Mesothelial cell of epicardium (in vitro differentiated cells): ENCODE measurements around the gene EIF4E. TPM values are rescaled to one million over a fixed set of nuclear protein-coding genes. Genes with fewer than 3 reads are reported as not detected.
A peak's percentile ranks its signal among the peaks of the same experiment; 100 is the strongest.

Experiments used
- DNase-seq, 2 experiments: peaks; one replicate each; pipeline ENCODE4 v3.0.0; 2021; ENCODE audit warnings: low spot score in 2 of 2; ENCODE audit not compliant: unreplicated experiment in 2 of 2
- H3K27ac Mint-ChIP-seq: 2 replicates; pipeline ENCODE4 v1.8.0; 2021; ENCODE audit warnings: mixed read lengths
- H3K27me3 Mint-ChIP-seq: 2 replicates; pipeline ENCODE4 v1.8.0; 2021; ENCODE audit warnings: low read depth, mixed read lengths
- H3K36me3 Mint-ChIP-seq: 2 replicates; pipeline ENCODE4 v1.8.0; 2021; ENCODE audit warnings: mixed read lengths
- H3K4me1 Mint-ChIP-seq: 2 replicates; pipeline ENCODE4 v1.8.0; 2021; ENCODE audit warnings: mixed read lengths
- H3K4me3 Mint-ChIP-seq: 2 replicates; pipeline ENCODE4 v1.8.0; 2021; ENCODE audit warnings: mild to moderate bottlenecking, moderate library complexity, mixed read lengths
- H3K9me3 Mint-ChIP-seq: 2 replicates; pipeline ENCODE4 v1.8.0; 2021; ENCODE audit warnings: mixed read lengths
- CTCF ChIP-seq: fragments of 200-600 bp; sonication (generic); IDR thresholded peaks from one replicate; pipeline ENCODE4 v1.5.0; 2021; ENCODE audit warnings: antibody characterized with exemption; ENCODE audit not compliant: unreplicated experiment
- total RNA-seq: library from RNA; stranded (reverse); gene quantifications from 3 replicates; pipeline ENCODE4 v1.2.1, GENCODE V29; 2021

Gene EIF4E, protein sequence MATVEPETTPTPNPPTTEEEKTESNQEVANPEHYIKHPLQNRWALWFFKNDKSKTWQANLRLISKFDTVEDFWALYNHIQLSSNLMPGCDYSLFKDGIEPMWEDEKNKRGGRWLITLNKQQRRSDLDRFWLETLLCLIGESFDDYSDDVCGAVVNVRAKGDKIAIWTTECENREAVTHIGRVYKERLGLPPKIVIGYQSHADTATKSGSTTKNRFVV
- total RNA-seq = 87.9 to 90.6 TPM (median 88.4 TPM) in 3 replicates

DNA sequence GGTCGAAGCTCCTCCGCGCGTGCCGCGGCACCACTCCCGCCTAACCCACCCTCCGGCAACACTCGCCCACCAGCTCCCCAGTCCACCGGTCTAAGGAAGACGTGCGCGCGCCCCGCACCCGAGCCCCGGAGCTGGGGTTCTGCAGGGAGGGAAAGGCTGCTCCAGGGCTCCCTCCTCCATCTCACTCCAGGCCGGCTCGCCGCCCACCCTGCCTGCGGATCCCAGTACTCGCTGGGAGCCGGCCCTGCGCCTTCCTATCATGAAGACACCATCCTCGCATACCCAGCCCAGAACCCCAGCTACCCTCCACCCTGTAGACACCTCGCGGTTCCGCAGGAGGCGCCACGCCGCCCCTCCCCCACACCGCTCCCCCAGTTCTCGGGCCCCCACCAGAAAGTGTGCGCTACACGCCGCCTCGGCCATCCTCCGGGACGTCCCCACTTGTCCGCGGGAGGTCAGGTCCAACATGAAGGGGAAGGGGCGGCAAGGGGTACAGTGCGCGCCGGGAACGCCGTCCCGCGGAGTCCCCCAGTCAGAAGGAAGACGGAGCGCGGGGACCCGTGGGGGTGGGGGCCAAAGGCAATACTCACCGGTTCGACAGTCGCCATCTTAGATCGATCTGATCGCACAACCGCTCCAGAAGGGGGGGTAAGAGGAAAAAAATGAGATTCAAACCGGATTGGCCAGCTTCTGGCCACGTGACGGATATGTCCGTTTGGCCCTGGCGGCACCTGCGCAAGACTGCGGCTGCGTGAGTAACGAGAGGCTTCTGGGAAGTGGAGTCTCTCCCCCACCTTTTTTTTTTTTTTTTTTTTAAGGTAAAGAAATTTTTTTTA is at the start of gene EIF4E:
Gene EIF4E, minus strand, starts transcription at position 629 of the 836 bp plus-strand sequence. Its CDS starts 21 bp downstream, at position 608.
- H3K9me3 Mint-ChIP-seq = peaks cover 8% of the 10 kb centered on the region
- H3K4me1 Mint-ChIP-seq = peaks cover 16% of the 10 kb centered on the region
- peak within 1 kb of the TSS; percentile 87 for H3K4me3 Mint-ChIP-seq
- no peaks in the 10 kb centered on the region for H3K27me3 Mint-ChIP-seq
- DNase-seq = peak; percentile 91 to 94
- H3K36me3 Mint-ChIP-seq = peaks cover 4% of the 10 kb centered on the region
- peak within 1 kb of the TSS; percentile 94 for H3K27ac Mint-ChIP-seq
- TF ChIP-seq CTCF = no peak

DNA sequence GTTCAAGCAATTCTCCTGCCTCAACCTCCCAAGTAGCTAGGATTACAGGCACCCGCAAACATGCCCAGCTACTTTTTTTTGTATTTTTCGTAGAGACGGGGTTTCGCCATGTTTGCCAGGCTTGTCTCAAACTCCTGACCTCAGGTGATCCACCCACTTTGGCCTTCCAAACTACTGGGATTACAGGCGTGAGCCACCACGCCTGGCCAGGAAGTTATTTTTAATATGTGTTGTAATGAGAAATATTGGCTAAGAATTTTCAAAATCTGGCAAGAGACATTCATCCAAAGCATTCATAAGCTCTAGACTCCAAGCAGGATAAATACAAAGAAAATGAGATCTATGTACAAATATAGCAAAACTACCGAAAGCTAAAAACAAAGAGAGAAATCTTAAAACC is 48.6 kb upstream of the EIF4E start:
- Mint-ChIP-seq H3K4me1 (no peaks in the 10 kb centered on the region), H3K9me3 (no peaks in the 10 kb centered on the region), H3K4me3 (no peak overlapping the region), H3K27ac (no peak overlapping the region), H3K36me3 (no peaks in the 10 kb centered on the region), H3K27me3 (no peaks in the 10 kb centered on the region)
- no peak for DNase-seq
- no peak for TF ChIP-seq CTCF

DNA sequence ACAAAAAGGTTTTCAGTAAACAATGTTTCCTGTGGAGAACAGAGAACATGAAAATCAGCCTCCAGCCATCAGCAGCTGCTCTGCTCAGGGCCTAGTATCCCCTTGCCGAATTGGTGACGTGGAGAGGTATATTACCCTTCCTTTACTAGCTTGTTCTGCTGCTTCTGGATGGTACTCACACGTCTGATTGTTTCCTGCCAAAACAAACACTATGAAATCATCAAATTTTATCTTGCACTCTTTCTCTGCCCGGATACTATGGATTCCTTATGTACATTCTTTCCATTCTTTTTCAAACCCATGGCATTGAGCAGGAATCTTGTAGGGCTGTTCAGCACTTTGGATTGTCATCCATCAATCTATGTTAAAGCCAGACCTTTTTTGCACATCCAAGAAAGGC is 47.8 kb upstream of the EIF4E start:
- Mint-ChIP-seq H3K27ac (peak overlapping the region; percentile 71), H3K9me3 (no peaks in the 10 kb centered on the region), H3K4me3 (no peak overlapping the region), H3K36me3 (no peaks in the 10 kb centered on the region), H3K27me3 (no peaks in the 10 kb centered on the region), H3K4me1 (no peaks in the 10 kb centered on the region)
- no peak for TF ChIP-seq CTCF
- no peak for DNase-seq

DNA sequence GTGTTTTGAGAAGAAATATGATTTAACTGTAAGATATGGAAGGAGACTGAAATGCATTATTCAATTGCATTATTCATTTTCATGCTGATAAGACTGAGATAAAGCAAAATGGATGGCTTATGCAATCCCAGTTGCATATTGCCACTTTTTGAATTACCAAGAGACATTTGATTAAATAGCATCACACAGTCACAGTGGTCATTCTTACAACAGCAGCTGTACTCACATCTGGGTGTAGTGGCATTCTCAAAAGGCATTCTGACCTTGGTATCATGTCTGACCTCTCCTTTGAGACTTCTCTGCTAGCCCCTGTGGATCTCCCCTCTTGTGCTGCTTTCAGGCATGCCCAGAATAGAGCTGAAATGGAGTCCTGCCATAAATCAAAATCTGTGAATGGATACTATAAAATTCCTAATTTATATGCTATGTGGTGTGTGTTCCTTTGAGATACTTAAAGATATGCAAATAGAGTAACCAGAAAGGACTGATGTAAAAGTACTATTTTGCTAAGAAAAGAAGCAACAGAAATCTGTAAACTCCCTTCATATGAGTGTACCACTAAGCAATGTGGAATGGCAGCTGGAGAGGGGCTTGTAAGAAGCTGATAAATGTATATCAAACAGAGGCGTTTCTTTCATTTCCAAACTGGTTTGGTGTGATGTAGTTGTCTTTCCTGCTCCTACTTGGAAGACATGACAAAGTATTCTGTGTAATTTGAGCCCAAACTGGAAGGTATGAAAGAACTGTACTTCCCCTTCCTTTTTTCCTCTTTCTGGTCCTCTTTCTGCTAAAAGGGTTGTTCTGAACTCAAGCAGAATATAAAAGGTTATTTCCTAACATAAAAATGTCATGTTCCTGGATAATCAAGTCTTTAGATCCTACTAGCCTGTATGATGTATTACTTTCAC is 41.2 kb upstream of the EIF4E start:
- Mint-ChIP-seq H3K9me3 (no peaks in the 10 kb centered on the region), H3K36me3 (no peaks in the 10 kb centered on the region), H3K4me3 (no peak overlapping the region), H3K27me3 (no peaks in the 10 kb centered on the region), H3K27ac (peak overlapping the region; percentile 32), H3K4me1 (peaks cover 17% of the 10 kb centered on the region)
- no peak for TF ChIP-seq CTCF
- DNase-seq = no peak

DNA sequence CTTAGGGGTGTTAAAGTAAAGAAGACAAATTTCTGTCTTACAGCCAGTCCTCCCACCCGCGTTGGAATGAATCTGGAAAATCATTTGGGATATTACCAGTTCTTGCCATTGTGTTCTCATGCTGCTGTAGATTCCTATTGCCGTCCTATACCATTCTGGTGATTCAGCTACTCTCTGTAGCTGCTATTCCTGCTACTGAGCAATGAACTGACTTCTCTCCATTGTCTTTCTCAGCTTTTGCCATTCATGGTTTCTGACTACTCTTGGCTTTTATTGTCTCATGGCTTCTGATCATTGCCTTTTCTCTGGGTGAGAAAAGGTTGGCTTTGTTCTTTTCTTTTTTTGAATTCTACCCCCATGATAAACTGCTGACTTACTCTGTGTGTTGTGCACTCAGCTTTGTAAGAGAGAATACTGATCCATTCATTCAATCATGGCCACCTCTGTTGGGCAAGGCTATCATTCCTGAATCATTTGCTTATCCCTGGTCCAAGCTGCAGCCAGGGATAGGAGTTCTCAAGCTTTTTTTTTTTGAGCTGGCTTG is 38.9 kb upstream of the EIF4E start:
- no peak overlapping the region for H3K4me3 Mint-ChIP-seq
- no peaks in the 10 kb centered on the region for H3K9me3 Mint-ChIP-seq
- H3K27me3 Mint-ChIP-seq = no peaks in the 10 kb centered on the region
- no peak for DNase-seq
- no peaks in the 10 kb centered on the region for H3K36me3 Mint-ChIP-seq
- no peak for TF ChIP-seq CTCF
- peaks cover 17% of the 10 kb centered on the region for H3K4me1 Mint-ChIP-seq
- H3K27ac Mint-ChIP-seq = no peak overlapping the region
